ACC112 (cell line): ENCODE data around the gene RNF144A.
"Not testable (repeated sequence)": the region's sequence is repeated elsewhere in the genome, so short reads cannot be mapped to it uniquely, and the experiment has no call there.

Experiments used
- H2AFZ ChIP-seq: fragments of 200-600 bp; sonication (generic); one replicate; pipeline ENCODE4 v1.6.0; 2017; ENCODE audit warnings: antibody characterized with exemption, low read length; ENCODE audit not compliant: unreplicated experiment
- H3K27ac ChIP-seq: fragments of 200-600 bp; sonication (generic); 2 replicates; pipeline ENCODE4 v1.5.1; 2014; ENCODE audit warnings: low read depth, mild to moderate bottlenecking, antibody characterized with exemption, low read length, moderate library complexity
- H3K27me3 ChIP-seq: fragments of 200-600 bp; sonication (generic); 2 replicates; pipeline ENCODE4 v1.6.1; 2014; ENCODE audit warnings: mild to moderate bottlenecking, antibody characterized with exemption, low read length, moderate library complexity, mixed read lengths; ENCODE audit not compliant: insufficient read depth
- H3K36me3 ChIP-seq: fragments of 200-600 bp; sonication (generic); 2 replicates; pipeline ENCODE4 v1.6.1; 2016; ENCODE audit warnings: mild to moderate bottlenecking, antibody characterized with exemption, low read length, moderate library complexity, mixed read lengths; ENCODE audit not compliant: insufficient read depth
- H3K4me1 ChIP-seq: fragments of 200-600 bp; sonication (generic); one replicate; pipeline ENCODE4 v1.6.1; 2016; ENCODE audit warnings: low read length, mixed read lengths; ENCODE audit not compliant: insufficient read depth, unreplicated experiment, control insufficient read depth
- H3K4me3 ChIP-seq: fragments of 200-600 bp; sonication (generic); 2 replicates; pipeline ENCODE4 v1.5.1; 2014; ENCODE audit warnings: mild to moderate bottlenecking, low read depth, low read length
- H3K79me2 ChIP-seq: fragments of 200-600 bp; sonication (generic); one replicate; pipeline ENCODE4 v1.6.0; 2016; ENCODE audit warnings: low read length; ENCODE audit not compliant: control insufficient read depth, unreplicated experiment, insufficient read depth

RNF144A gene

DNA sequence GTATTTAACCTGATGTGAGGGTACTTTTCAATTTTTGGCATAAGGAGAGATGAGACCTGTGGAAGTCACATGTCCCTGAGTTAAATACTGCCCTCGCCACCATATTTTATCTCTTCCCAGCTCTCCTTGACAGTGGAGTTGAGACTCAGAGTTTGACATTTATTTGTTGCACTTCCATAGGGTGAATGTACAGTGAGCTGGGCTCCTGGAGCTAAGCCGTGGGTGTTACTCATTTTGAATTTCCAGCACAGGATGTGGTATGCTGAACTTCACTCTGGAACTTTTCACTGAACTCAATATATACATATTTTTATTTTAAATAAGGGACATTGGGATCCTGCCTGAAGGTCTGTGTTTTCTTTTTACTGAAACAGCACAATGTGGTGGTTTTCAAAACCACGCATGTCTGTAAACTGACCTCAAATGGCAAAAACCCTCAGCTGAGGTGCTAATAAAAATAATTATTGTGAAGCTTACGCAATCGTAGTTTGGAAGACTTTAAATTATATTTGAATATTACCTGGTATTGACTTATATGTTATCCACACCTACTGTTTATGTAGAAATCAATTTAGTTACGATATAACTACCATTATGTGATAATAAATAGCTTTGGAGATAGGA is 12.1 kb downstream of the RNF144A start:
- Histone ChIP-seq H3K36me3 (no peaks in the 10 kb centered on the region), H3K4me3 (no peak overlapping the region), H3K79me2 (peaks cover 5% of the 10 kb centered on the region), H3K27ac (no peak overlapping the region), H2AFZ (no peak overlapping the region), H3K27me3 (no peaks in the 10 kb centered on the region), H3K4me1 (peaks cover 4% of the 10 kb centered on the region)

DNA sequence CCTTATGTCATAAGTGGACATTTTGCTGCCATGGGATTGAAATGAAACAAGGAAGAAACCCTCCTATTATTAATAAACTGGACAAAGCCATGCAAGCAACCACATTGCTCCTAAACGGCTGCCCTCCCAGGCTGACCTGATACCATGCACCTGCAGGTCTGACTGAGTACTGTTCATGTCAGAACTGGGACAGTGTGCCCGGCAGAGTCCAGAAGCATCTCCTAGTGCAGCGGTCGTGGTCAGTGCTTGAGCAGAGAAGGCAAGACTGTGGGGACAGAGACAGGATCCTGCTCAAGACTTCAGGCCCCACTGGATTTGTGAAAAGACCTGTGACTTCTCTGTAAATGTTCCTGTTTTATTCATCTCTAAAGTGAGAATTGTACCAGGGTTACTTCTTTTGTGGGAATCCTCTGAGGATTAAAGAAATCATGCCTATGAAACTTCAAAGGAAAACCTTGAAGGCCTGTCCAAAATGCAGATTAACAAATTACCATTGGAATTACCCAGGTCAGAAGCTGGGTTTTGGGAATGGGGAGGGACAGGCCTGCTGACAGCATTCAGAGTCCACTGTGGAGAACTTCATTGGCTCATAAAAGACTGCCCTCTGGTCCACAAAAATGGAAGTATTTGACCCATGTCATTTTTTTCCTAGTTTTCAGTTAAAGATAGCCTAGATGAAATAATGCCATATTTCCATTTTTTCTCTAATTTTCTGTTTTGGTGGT is 13.9 kb downstream of the RNF144A start:
- no peaks in the 10 kb centered on the region for H3K27me3 ChIP-seq
- H3K4me3 ChIP-seq, result no peak overlapping the region
- no peaks in the 10 kb centered on the region for H3K36me3 ChIP-seq
- peaks cover 5% of the 10 kb centered on the region for H3K79me2 ChIP-seq
- H3K27ac ChIP-seq, result no peak overlapping the region
- H2AFZ ChIP-seq, result no peak overlapping the region
- H3K4me1 ChIP-seq, result peaks cover 4% of the 10 kb centered on the region

DNA sequence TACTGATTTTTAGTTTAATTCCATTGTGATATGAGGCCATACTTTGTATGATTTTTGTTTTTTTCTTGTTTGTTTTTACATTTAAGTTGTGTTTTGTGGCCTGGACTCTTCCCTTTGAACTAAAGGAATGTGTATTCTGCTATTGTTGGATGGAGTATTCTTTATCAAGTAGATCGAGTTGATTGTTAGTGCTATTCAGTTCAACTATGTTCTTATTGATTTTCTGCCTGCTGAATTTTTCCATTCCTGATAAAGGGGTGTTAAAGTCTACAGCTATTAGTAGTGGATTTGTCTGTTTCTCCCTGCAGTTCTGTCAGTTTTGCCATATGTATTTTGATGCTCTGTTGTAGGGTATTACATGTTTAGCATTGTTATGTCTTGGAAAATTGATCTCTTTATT is 14.5 kb downstream of the RNF144A start:
- H3K27me3 ChIP-seq, result no peaks in the 10 kb centered on the region
- no peaks in the 10 kb centered on the region for H3K36me3 ChIP-seq
- no peak overlapping the region for H2AFZ ChIP-seq
- H3K27ac ChIP-seq, result no peak overlapping the region
- peaks cover 4% of the 10 kb centered on the region for H3K79me2 ChIP-seq
- peaks cover 4% of the 10 kb centered on the region for H3K4me1 ChIP-seq
- no peak overlapping the region for H3K4me3 ChIP-seq

DNA sequence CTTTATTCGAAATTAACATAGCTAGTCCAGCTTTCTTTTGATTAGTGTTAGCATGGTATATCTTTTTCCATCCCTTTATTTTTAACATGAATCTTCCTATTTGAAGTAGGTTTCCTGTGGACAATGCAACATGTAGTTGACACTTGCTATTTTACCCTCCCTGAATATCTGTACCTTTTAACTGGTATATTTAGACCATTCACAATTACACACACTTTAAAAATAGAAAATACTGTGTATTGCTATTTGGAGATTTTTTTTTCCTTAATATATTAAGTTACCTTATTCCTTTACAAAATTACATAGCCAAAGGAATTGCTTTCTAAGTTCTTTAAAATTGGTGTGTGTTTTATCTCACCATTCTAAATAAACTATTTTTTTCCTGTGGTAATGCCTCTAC is 15.0 kb downstream of the RNF144A start:
- Histone ChIP-seq H3K4me3 (no peak overlapping the region), H3K27ac (no peak overlapping the region), H2AFZ (no peak overlapping the region), H3K4me1 (peaks cover 4% of the 10 kb centered on the region), H3K36me3 (no peaks in the 10 kb centered on the region), H3K27me3 (no peaks in the 10 kb centered on the region), H3K79me2 (peaks cover 2% of the 10 kb centered on the region)

DNA sequence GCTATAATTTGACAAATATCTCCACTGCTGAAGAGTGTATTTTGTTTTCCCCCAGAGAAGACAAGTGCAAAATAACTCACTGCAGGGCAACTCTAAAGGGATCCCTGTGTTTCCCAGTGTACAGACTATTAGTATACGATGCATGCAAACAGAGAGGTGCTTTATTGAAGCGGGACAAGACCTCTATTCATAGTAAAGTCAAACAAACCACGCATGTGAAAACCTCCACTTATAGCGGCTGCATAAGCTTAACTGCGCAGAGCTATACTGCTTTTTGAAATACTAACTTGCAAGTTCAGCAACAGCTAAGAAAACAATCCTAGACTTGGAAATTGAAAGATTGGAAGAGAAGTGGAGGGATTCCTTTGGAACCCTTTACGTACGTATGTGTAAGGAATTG is 15.6 kb downstream of the RNF144A start:
- no peak overlapping the region for H2AFZ ChIP-seq
- no peaks in the 10 kb centered on the region for H3K27me3 ChIP-seq
- no peaks in the 10 kb centered on the region for H3K36me3 ChIP-seq
- no peak overlapping the region for H3K27ac ChIP-seq
- H3K4me1 ChIP-seq, result peaks cover 4% of the 10 kb centered on the region
- no peak overlapping the region for H3K4me3 ChIP-seq
- no peaks in the 10 kb centered on the region for H3K79me2 ChIP-seq

DNA sequence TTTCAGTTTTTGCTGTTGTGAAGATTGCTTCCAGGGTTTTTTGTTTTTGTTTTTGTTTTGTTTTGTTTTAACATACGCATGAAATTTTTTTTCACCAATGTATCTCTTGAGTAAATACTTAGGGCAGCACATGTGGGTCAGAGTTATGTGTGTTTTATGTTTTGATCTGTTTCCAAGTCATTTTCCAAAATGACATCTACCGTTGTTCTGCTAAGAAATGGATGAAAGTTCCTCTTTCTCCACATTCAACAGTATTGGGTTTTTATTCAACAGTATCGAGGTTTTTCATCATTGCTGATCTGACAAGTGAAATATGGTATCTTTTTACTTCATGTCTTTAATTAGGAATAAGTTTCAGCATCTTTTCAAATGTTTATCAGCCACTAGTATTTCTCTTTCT is 16.7 kb downstream of the RNF144A start:
- Histone ChIP-seq H3K36me3 (no peaks in the 10 kb centered on the region), H2AFZ (no peak overlapping the region), H3K4me1 (peaks cover 4% of the 10 kb centered on the region), H3K27me3 (no peaks in the 10 kb centered on the region), H3K79me2 (no peaks in the 10 kb centered on the region), H3K4me3 (no peak overlapping the region), H3K27ac (no peak overlapping the region)

DNA sequence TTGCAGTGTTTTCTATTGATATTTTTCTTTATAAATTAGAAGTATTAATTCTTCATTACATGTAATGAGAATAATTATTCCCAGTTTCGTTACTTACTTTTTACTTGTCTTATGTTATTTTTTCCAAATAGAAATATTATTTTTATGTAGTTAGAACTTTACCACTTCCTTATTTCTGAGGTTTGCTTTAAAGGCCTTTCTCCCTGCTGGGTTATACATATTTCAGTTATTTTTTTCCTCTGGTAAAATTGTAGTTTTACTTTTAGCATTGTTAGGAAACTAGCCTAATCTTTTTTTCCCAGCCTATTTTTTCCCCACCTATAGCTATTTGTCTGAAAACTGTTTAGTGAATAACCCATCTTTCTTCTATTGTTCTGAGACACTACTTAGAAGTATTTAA is 17.1 kb downstream of the RNF144A start:
- H3K27ac ChIP-seq, result no peak overlapping the region
- H3K79me2 ChIP-seq, result no peaks in the 10 kb centered on the region
- H3K27me3 ChIP-seq, result no peaks in the 10 kb centered on the region

DNA sequence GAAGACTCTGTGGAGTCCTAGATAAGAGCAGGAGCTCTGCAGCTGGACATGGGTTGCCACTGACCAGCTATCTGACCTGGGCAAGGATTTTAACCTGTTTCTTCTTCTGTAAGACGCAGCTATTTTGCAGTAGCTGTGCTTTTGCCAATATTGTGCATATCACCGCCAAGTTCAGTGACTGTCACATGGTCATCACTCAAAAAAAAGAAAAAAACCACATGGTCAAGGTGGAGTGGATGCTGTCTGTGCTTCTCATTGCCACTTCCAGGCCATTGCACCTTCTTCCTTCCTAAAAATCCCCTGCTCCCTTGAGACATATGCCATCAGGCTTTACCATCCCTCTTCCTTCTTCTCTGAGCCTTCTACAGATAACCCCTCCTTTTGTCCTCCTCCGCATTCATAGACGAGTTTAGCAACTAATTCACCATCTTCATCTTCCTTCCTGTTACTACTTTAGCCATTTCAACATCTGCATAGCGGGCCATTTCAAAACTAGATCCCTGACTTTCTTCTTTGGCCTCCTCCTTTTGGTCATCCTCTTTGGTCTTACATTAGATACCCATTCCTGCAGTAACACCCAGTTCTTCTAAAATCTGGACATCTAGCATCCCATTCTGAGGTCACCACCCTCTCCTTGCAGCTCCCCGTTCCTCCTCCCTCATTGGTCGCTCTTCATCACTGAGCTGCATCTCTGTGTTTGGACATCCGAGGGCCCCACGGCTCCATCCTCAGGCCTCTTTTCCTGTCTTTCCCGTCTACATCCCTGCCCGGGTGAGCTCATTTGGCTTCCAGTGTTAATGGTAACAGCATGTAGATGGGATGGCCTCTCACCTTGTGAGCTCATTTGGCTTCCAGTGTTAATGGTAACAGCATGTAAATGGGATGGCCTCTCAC is 17.8 kb downstream of the RNF144A start:
- Histone ChIP-seq H3K36me3 (no peaks in the 10 kb centered on the region), H3K4me1 (no peaks in the 10 kb centered on the region), H3K79me2 (no peaks in the 10 kb centered on the region), H3K4me3 (no peak overlapping the region), H3K27me3 (no peaks in the 10 kb centered on the region), H2AFZ (no peak overlapping the region), H3K27ac (no peak overlapping the region)

More for the DNA sequence above, 17.1 kb downstream of the RNF144A start:
- Histone ChIP-seq H3K4me3 (no peak overlapping the region), H3K36me3 (no peaks in the 10 kb centered on the region), H2AFZ (no peak overlapping the region), H3K4me1 (no peaks in the 10 kb centered on the region)

DNA sequence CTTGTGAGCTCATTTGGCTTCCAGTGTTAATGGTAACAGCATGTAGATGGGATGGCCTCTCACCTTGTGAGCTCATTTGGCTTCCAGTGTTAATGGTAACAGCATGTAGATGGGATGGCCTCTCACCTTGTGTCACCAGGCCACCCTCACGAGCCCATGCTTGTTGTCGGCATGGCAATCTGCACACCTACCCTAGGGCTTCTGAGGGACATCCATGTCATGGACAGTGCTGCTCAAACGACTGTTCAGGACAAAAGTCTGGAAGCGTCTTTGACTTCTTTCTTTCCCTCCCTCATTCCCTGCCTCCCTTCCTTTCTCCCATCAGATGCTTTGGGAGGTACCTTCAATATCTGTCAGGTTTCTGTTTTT is 18.4 kb downstream of the RNF144A start:
- not testable (repeated sequence) for H3K4me1 ChIP-seq, H3K36me3 ChIP-seq, H3K27me3 ChIP-seq

DNA sequence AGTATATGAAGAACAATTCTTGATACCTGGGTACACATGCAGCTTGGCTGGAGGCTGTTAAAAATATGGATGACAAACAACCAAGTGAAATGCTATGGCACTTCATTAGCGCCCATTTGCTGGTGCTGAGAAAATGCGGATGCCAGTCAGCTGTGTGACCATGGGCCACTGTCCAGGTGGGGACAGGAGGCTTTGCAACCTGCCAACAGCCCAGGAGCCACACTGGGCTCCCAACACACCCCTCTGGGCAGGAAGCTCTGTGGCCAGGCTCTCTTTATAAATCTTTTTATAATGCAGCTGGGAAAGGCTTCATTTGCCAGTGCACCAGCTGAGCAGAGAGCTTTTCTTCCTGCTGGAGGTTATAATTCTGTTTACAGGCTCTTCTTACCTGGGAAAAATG is 19.9 kb downstream of the RNF144A start:
- H3K4me3 ChIP-seq, result no peak overlapping the region
- H3K36me3 ChIP-seq, result no peaks in the 10 kb centered on the region
- no peak overlapping the region for H2AFZ ChIP-seq
- no peaks in the 10 kb centered on the region for H3K27me3 ChIP-seq
- no peak overlapping the region for H3K27ac ChIP-seq
- H3K79me2 ChIP-seq, result no peaks in the 10 kb centered on the region
- H3K4me1 ChIP-seq, result no peaks in the 10 kb centered on the region

More for the DNA sequence above, 18.4 kb downstream of the RNF144A start:
- H3K27ac ChIP-seq, H3K79me2 ChIP-seq, H3K4me3 ChIP-seq, H2AFZ ChIP-seq: not testable (repeated sequence)
